GM12878 (cell line): ENCODE measurements around the gene SHFL. TPM values are rescaled to one million over a fixed set of nuclear protein-coding genes. Genes with fewer than 3 reads are reported as not detected.

Experiments used
- ATAC-seq: fragments of 200-7000 bp; cut with Tn5 transposase; 3 replicates; pipeline ENCODE4 v1.9.1; 2020; ENCODE audit warnings: mild to moderate bottlenecking, moderate library complexity
- BruUV-seq: library from RNA; stranded (reverse); fragments of 400-500 nt; replicated peaks from 2 replicates; lab custom pipeline; 2021; lab: Mats Ljungman, UMichigan
- CTCF ChIA-PET: fragments of 300-600 bp; sonication (Branson Sonifier 250); formaldehyde crosslinking; extraction: SDS; loops from one replicate; lab custom pipeline; 2021; ENCODE audit warnings: inconsistent platforms; lab: Yijun Ruan, JAX
- POLR2A ChIA-PET: fragments of 350-600 bp; formaldehyde crosslinking; extraction: SDS; loops from one replicate; lab custom pipeline; 2021; ENCODE audit warnings: inconsistent platforms; lab: Charles Lee
- RAD21 ChIA-PET: fragments of 300-600 bp; sonication (Branson Sonifier 250); formaldehyde crosslinking; loops from one replicate; lab custom pipeline; 2023; ENCODE audit warnings: antibody characterized with exemption; ENCODE audit not compliant: unreplicated experiment; lab: Charles Lee
- SMC1A ChIA-PET: fragments of 300-600 bp; sonication (Branson Sonifier 250); formaldehyde crosslinking; loops from one replicate; lab custom pipeline; 2023; ENCODE audit not compliant: unreplicated experiment, uncharacterized antibody; lab: Charles Lee
- DNase-seq: peaks from one replicate; pipeline ENCODE4 v3.0.0-alpha.2; 2011; ENCODE audit warnings: low read depth, low spot score
- FAIRE-seq: peaks from 3 replicates; lab custom pipeline; 2011; peaks lifted over from hg19 to GRCh38; lab: Jason Lieb, UNC
- H2AFZ ChIP-seq: 2 replicates; pipeline ENCODE4 v1.6.0; 2011; ENCODE audit warnings: low read depth, low read length, control low read depth; ENCODE audit not compliant: control insufficient read depth
- H3K27ac ChIP-seq: 2 replicates; pipeline ENCODE4 v1.5.1; 2011; ENCODE audit warnings: control low read depth; ENCODE audit not compliant: control insufficient read depth, insufficient read depth
- H3K27me3 ChIP-seq, 2 experiments: replicated peaks in 1 of 2; 2 replicates each; pipeline versions ENCODE4 v1.6.0 to v1.6.1; 2011; ENCODE audit warnings: low read length in 1 of 2; ENCODE audit not compliant: control insufficient read depth in 2 of 2, insufficient read depth in 2 of 2
- H3K36me3 ChIP-seq, 2 experiments: 2 replicates each; pipeline ENCODE4 v1.5.1; 2011; ENCODE audit warnings: low read length in 1 of 2; ENCODE audit not compliant: control insufficient read depth in 2 of 2, insufficient read depth in 2 of 2
- H3K4me1 ChIP-seq: 2 replicates; pipeline ENCODE4 v1.6.1; 2011; ENCODE audit warnings: mild to moderate bottlenecking, low read length, moderate library complexity, mixed read lengths; ENCODE audit not compliant: control insufficient read depth, insufficient read depth
- H3K4me2 ChIP-seq: 2 replicates; pipeline ENCODE4 v1.6.0; 2011; ENCODE audit warnings: control low read depth; ENCODE audit not compliant: control insufficient read depth, insufficient read depth
- H3K4me3 ChIP-seq: fragments of 200-600 bp; sonication (generic); 2 replicates; pipeline ENCODE4 v1.5.1; 2016
- H3K79me2 ChIP-seq: 2 replicates; pipeline ENCODE4 v1.6.0; 2011; ENCODE audit warnings: low read length; ENCODE audit not compliant: control insufficient read depth, insufficient read depth
- H3K9ac ChIP-seq: 2 replicates; pipeline ENCODE4 v1.8.0; 2011; ENCODE audit warnings: low read length, control low read depth, mixed read lengths; ENCODE audit not compliant: control insufficient read depth, insufficient read depth
- H3K9me3 ChIP-seq: replicated peaks from 3 replicates; pipeline ENCODE4 v1.5.1; 2011; ENCODE audit warnings: mild to moderate bottlenecking, low read length; ENCODE audit not compliant: control insufficient read depth, insufficient read depth
- H4K20me1 ChIP-seq: 2 replicates; pipeline ENCODE4 v1.6.0; 2011; ENCODE audit not compliant: control insufficient read depth, insufficient read depth
- CHD2 ChIP-seq: IDR thresholded peaks from 2 replicates; pipeline ENCODE4 v1.6.1; 2011; ENCODE audit warnings: low read depth, low read length, improper control_type of control experiment, borderline replicate concordance
- GATAD2B ChIP-seq: fragments of 450-650 bp; conservative IDR thresholded peaks from 2 replicates; pipeline ENCODE4 v1.6.1; 2017; ENCODE audit warnings: low read depth, mild to moderate bottlenecking, moderate library complexity
- MEF2B ChIP-seq: fragments of 450-650 bp; IDR thresholded peaks from 2 replicates; pipeline ENCODE4 v1.6.1; 2018; ENCODE audit warnings: mild to moderate bottlenecking, moderate library complexity; ENCODE audit not compliant: partially characterized antibody, poor library complexity, severe bottlenecking
- MYC ChIP-seq: IDR thresholded peaks from 2 replicates; pipeline ENCODE4 v1.6.1; 2011; ENCODE audit warnings: mild to moderate bottlenecking, low read length, moderate library complexity, inconsistent platforms; ENCODE audit not compliant: insufficient read depth, insufficient replicate concordance, insufficient read length, severe bottlenecking
- TCF12 ChIP-seq: IDR thresholded peaks from 2 replicates; pipeline ENCODE4 v1.6.1; 2011; ENCODE audit warnings: low read depth, mild to moderate bottlenecking, low read length
- WGBS: methylation state at CpG from one replicate; pipeline ENCODE4 v1.1.6; 2016; ENCODE audit warnings: low lambda C conversion rate; ENCODE audit not compliant: insufficient replicate concordance, insufficient coverage; ENCODE audit errors: missing lambda C conversion rate; 5-methylcytosine and 5-hydroxymethylcytosine counted together
- in situ Hi-C: fragments of 300-500 bp; cut with MboI; formaldehyde crosslinking; loops from 9 replicates; pipeline ENCODE4 v1.14.3; 2018; ENCODE audit warnings: mixed read lengths
- intact Hi-C: fragments of 100-400 bp; cut with micrococcal nuclease; formaldehyde crosslinking; loops from one replicate; pipeline ENCODE4 v1.14.2; 2022; ENCODE audit not compliant: unreplicated experiment
- polyA plus RNA-seq, 11 experiments: library from polyadenylated mRNA; depleted of rRNA in 4 of 11; unstranded in 6 of 11; stranded (reverse) in 5 of 11; fragments of >200 nt; fragmentation: Nextera tagmentation in 4 of 11; fragmentation: Illumina TruSeq in 1 of 11; extraction: Ambion mirVana in 4 of 11; extraction: Trizol in 1 of 11; gene quantifications; 1 replicate in 1 of 11; 2 replicates in 10 of 11; pipeline versions ENCODE4 v1.2.1 to v1.2.3, GENCODE V29; 2011 to 2016; ENCODE audit warnings: inconsistent platforms in 2 of 11, missing spikeins in 2 of 11, low read depth in 1 of 11
- total RNA-seq, 4 experiments: library from RNA; depleted of rRNA in 3 of 4; stranded (reverse); fragments of >200 nt in 3 of 4; fragmentation: Illumina TruSeq in 1 of 4; extraction: Trizol in 1 of 4; gene quantifications; 2 replicates each; pipeline versions ENCODE4 v1.2.1 to v1.2.3, GENCODE V29; 2013 to 2021
- TF ChIP-seq, protein P1 (sequence below): fragments of 450-650 bp; IDR thresholded peaks from 2 replicates; pipeline ENCODE4 v1.6.1; 2016; ENCODE audit warnings: mild to moderate bottlenecking
- TF ChIP-seq, protein P2 (sequence below): IDR thresholded peaks from 2 replicates; pipeline ENCODE4 v1.6.1; 2011; ENCODE audit warnings: low read depth, mild to moderate bottlenecking, low read length, moderate library complexity, borderline replicate concordance; ENCODE audit errors: extremely low read depth
- TF ChIP-seq, protein P3 (sequence below): IDR thresholded peaks from 2 replicates; pipeline ENCODE4 v1.6.1; 2011; ENCODE audit warnings: mild to moderate bottlenecking, low read depth, low read length, moderate library complexity; ENCODE audit not compliant: insufficient replicate concordance

Gene SHFL
- total and polyA plus RNA-seq, 10 of the 15 experiments (the other 5 are each of a cell fraction or from before 2014, with no cell fraction given) = 8.0 to 83.8 (median 40.7) TPM

DNA sequence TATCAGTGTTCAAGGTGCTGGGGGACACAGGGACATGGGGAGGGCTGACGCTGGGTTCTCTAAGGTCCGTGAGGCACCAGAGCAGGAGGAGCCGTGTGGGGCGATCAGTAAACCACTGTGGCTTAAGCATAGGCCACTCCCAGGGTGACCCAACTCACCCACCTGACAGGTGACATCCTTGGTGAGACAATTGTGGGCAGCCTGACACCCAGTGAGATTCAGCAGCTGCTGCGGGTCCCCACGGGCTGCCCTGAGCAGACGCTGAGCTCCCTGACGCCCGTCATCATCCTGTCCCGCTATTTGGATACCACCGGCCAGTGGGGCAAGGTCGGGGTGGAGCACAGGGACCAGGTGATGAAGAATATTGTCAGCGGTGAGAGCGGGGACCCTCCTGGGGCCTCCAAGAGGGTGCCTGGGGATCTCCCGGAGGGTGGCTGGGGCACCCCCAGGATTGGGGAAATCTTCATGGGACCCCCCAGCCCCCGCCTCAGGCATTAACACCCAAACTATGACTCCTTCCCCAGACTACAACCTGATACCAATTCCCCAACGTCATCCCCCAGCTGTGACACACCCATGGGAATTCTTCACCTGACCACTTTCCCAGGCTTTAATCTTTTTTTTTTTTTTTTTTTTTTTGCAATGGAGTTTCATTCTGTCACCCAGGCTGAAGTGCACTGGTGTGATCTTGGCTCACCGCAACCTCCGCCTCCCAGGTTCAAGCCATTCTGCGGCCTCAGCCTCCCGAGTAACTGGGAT lies 33.3 kb upstream of the SHFL start:
- ChIA-PET RAD21 (no interaction called here), CTCF (interaction anchor here (0.8 kb wide), 1 partner anchor 26 kb away, joined by 3 read pairs; no protein-coding TSS in a partner anchor), POLR2A (interaction anchor here (0.6 kb wide), 1 partner anchor 36 kb away, joined by 4 read pairs; no protein-coding TSS in a partner anchor), SMC1A (no interaction called here)
- Histone ChIP-seq H3K36me3 (no peaks in the 10 kb centered on the region), H3K4me1 (no peaks in the 10 kb centered on the region), H4K20me1 (no peaks in the 10 kb centered on the region), H3K4me3 (no peak overlapping the region), H3K79me2 (no peaks in the 10 kb centered on the region), H3K9me3 (no peaks in the 10 kb centered on the region), H3K27ac (no peak overlapping the region), H3K4me2 (no peak overlapping the region), H3K9ac (no peak overlapping the region), H3K27me3 (no peaks in the 10 kb centered on the region; a peak in 1 of 4 replicates), H2AFZ (no peak overlapping the region)
- no TSS peak for BruUV-seq
- DNase-seq (no peak), FAIRE-seq (no peak), ATAC-seq (peak; percentile 61)
- TF ChIP-seq, protein P1, sequence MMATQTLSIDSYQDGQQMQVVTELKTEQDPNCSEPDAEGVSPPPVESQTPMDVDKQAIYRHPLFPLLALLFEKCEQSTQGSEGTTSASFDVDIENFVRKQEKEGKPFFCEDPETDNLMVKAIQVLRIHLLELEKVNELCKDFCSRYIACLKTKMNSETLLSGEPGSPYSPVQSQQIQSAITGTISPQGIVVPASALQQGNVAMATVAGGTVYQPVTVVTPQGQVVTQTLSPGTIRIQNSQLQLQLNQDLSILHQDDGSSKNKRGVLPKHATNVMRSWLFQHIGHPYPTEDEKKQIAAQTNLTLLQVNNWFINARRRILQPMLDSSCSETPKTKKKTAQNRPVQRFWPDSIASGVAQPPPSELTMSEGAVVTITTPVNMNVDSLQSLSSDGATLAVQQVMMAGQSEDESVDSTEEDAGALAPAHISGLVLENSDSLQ = peak; percentile 53; the same call in 1 of the 2 replicates
- TF ChIP-seq CHD2 = no peak
- TF ChIP-seq, protein P2, sequence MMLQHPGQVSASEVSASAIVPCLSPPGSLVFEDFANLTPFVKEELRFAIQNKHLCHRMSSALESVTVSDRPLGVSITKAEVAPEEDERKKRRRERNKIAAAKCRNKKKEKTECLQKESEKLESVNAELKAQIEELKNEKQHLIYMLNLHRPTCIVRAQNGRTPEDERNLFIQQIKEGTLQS = no peak
- peak; percentile 69 for TF ChIP-seq MEF2B
- 0 out of 2 replicates have a peak, but pooled peaks have one; percentile 17 for TF ChIP-seq GATAD2B
- TF ChIP-seq, protein P3, sequence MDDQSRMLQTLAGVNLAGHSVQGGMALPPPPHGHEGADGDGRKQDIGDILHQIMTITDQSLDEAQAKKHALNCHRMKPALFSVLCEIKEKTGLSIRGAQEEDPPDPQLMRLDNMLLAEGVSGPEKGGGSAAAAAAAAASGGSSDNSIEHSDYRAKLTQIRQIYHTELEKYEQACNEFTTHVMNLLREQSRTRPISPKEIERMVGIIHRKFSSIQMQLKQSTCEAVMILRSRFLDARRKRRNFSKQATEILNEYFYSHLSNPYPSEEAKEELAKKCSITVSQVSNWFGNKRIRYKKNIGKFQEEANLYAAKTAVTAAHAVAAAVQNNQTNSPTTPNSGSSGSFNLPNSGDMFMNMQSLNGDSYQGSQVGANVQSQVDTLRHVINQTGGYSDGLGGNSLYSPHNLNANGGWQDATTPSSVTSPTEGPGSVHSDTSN = peak; percentile 24
- TF ChIP-seq MYC = no peak
- 0 out of 2 replicates have a peak, but pooled peaks have one; percentile 43 for TF ChIP-seq TCF12
- 37% methylated on average over 21 of the region's 21 CpGs for WGBS
- intact Hi-C loops (no loop called here), in situ Hi-C loops (no loop called here)
